Activated T-helper 1 cell treated with anti-CD3 and anti-CD28 coated beads, Interleukin-2, amount 50 U/mL, for 16 hours (primary cell): ENCODE data around the gene CCDC191.

Experiments
- DNase-seq, 2 donors: peaks; one replicate each; pipeline ENCODE4 v3.0.0-alpha.2; 2020; ENCODE audit warnings: low read depth in 1 of 2, low spot score in 1 of 2

The CCDC191 gene

GRCh38 chr3:114056130-114057010 is at the start of gene CCDC191, which contains the start of gene QTRT2:
Gene CCDC191 (minus strand): TSS chr3:114056526. CDS start chr3:114056466, 60 bp downstream.
Gene QTRT2 (plus strand): TSS chr3:114056737. CDS start chr3:114065258, 8,521 bp downstream.
- peak; percentile 95 to 96 for DNase-seq

- DNase-seq, result no peak
Measured at GRCh38 chr3:114104414-114104813, 48.1 kb upstream of the CCDC191 start.

- no peak for DNase-seq
Measured at GRCh38 chr3:114103858-114104257, 47.5 kb upstream of the CCDC191 start.

GRCh38 chr3:114103181-114103580 is 46.9 kb upstream of the CCDC191 start:
- DNase-seq, result no peak

- no peak for DNase-seq
Measured at GRCh38 chr3:114101101-114101500, 44.8 kb upstream of the CCDC191 start.

- no peak for DNase-seq
Measured at GRCh38 chr3:114095796-114096195, 39.5 kb upstream of the CCDC191 start.

- DNase-seq, result no peak
Measured at GRCh38 chr3:114093596-114093995, 37.3 kb upstream of the CCDC191 start.

GRCh38 chr3:114093016-114093380 is 36.7 kb upstream of the CCDC191 start:
- no peak for DNase-seq

- DNase-seq, result no peak
Measured at GRCh38 chr3:114092151-114093015, 36.1 kb upstream of the CCDC191 start.

- no peak for DNase-seq
Measured at GRCh38 chr3:114089675-114090074, 33.3 kb upstream of the CCDC191 start.

GRCh38 chr3:114086356-114086755 is 30.0 kb upstream of the CCDC191 start:
- DNase-seq, result no peak

- no peak for DNase-seq
Measured at GRCh38 chr3:114083112-114083511, 26.8 kb upstream of the CCDC191 start.

GRCh38 chr3:114081037-114081436 is 24.7 kb upstream of the CCDC191 start:
- no peak for DNase-seq

- DNase-seq, result no peak
Measured at GRCh38 chr3:114080201-114080600, 23.9 kb upstream of the CCDC191 start.

GRCh38 chr3:114079761-114080160 is 23.4 kb upstream of the CCDC191 start:
- no peak for DNase-seq

- no peak for DNase-seq
Measured at GRCh38 chr3:114078126-114078525, 21.8 kb upstream of the CCDC191 start.

GRCh38 chr3:114076711-114077110 is 20.4 kb upstream of the CCDC191 start:
- DNase-seq, result no peak

GRCh38 chr3:114071786-114072185 is 15.5 kb upstream of the CCDC191 start:
- DNase-seq, result no peak

- no peak for DNase-seq
Measured at GRCh38 chr3:114068336-114068735, 12.0 kb upstream of the CCDC191 start.

GRCh38 chr3:114067804-114068203 is 11.5 kb upstream of the CCDC191 start:
- no peak for DNase-seq

- DNase-seq, result no peak
Measured at GRCh38 chr3:114060906-114061655, 4.8 kb upstream of the CCDC191 start.
